Neuronal stem cell (in vitro differentiated cells): ENCODE measurements around the gene TRIM24.

ENCODE experiments used
- DNase-seq: peaks from one replicate; pipeline ENCODE4 v3.0.0-alpha.2; 2013; ENCODE audit warnings: low spot score
- H2AFZ ChIP-seq: one replicate; pipeline ENCODE4 v1.6.1; 2013; ENCODE audit warnings: mild to moderate bottlenecking, low read length, inconsistent platforms
- H2AK5ac ChIP-seq: 2 replicates; pipeline ENCODE4 v1.6.1; 2013; ENCODE audit warnings: low read depth, mild to moderate bottlenecking, inconsistent platforms, low read length, moderate library complexity, mixed read lengths
- H2BK120ac ChIP-seq: 2 replicates; pipeline ENCODE4 v1.6.1; 2013; ENCODE audit warnings: low read depth, mild to moderate bottlenecking, inconsistent platforms, low read length, moderate library complexity, mixed read lengths
- H2BK12ac ChIP-seq: one replicate; pipeline ENCODE4 v1.6.1; 2013; ENCODE audit warnings: low read length, inconsistent platforms
- H2BK15ac ChIP-seq: 2 replicates; pipeline ENCODE4 v1.6.1; 2013; ENCODE audit warnings: mild to moderate bottlenecking, low read length, inconsistent platforms, mixed read lengths
- H2BK5ac ChIP-seq: one replicate; pipeline ENCODE4 v1.6.1; 2013; ENCODE audit warnings: inconsistent platforms, mild to moderate bottlenecking, low read length, moderate library complexity
- H3K14ac ChIP-seq: one replicate; pipeline ENCODE4 v1.6.1; 2013; ENCODE audit warnings: low read length, inconsistent platforms
- H3K18ac ChIP-seq: 2 replicates; pipeline ENCODE4 v1.6.1; 2013; ENCODE audit warnings: low read length, inconsistent platforms
- H3K23ac ChIP-seq: 2 replicates; pipeline ENCODE4 v1.6.1; 2013; ENCODE audit warnings: low read depth, mild to moderate bottlenecking, mixed read lengths, low read length, inconsistent platforms; ENCODE audit not compliant: poor library complexity
- H3K27ac ChIP-seq: replicated peaks from 3 replicates; pipeline ENCODE4 v1.5.1; 2013; ENCODE audit warnings: low read length, inconsistent platforms
- H3K27me3 ChIP-seq, 3 experiments: 2 replicates each; pipeline ENCODE4 v1.6.1; 2013; ENCODE audit warnings: low read length in 3 of 3, mild to moderate bottlenecking in 2 of 3, inconsistent platforms in 1 of 3, low read depth in 1 of 3, mixed read lengths in 1 of 3, moderate library complexity in 1 of 3; ENCODE audit not compliant: control insufficient read depth in 3 of 3, insufficient read depth in 3 of 3
- H3K36me3 ChIP-seq, 2 donors: replicated peaks in 1 of 2; 2 replicates each; pipeline ENCODE4 v1.6.1; 2013; ENCODE audit warnings: low read length in 2 of 2; ENCODE audit not compliant: control insufficient read depth in 2 of 2, insufficient read depth in 2 of 2
- H3K4ac ChIP-seq: 2 replicates; pipeline ENCODE4 v1.6.1; 2013; ENCODE audit warnings: inconsistent platforms, mild to moderate bottlenecking, low read length, moderate library complexity
- H3K4me1 ChIP-seq, 2 donors: 1 replicate in 1 of 2; 2 replicates in 1 of 2; pipeline ENCODE4 v1.6.1; 2013; ENCODE audit warnings: low read length in 2 of 2, low read depth in 1 of 2; ENCODE audit not compliant: control insufficient read depth in 2 of 2, insufficient read depth in 1 of 2
- H3K4me2 ChIP-seq: one replicate; pipeline ENCODE4 v1.6.1; 2013; ENCODE audit warnings: mild to moderate bottlenecking, low read length, inconsistent platforms; ENCODE audit not compliant: insufficient read depth, poor library complexity, severe bottlenecking
- H3K4me3 ChIP-seq, 2 donors: 2 replicates each; pipeline ENCODE4 v1.5.1; 2013; ENCODE audit warnings: low read length in 2 of 2, mild to moderate bottlenecking in 2 of 2, inconsistent platforms in 1 of 2, moderate library complexity in 1 of 2
- H3K79me1 ChIP-seq: one replicate; pipeline ENCODE4 v1.6.1; 2013; ENCODE audit warnings: low read depth, mild to moderate bottlenecking, inconsistent platforms, low read length, moderate library complexity
- H3K9ac ChIP-seq: one replicate; pipeline ENCODE4 v1.6.1; 2013; ENCODE audit warnings: mild to moderate bottlenecking, low read depth, low read length, inconsistent platforms; ENCODE audit not compliant: poor library complexity
- H3K9me3 ChIP-seq, 2 donors: replicated peaks in 1 of 2; 2 replicates each; pipeline versions ENCODE3 to v1.6.1; 2013; ENCODE audit warnings: low read length in 2 of 2, mild to moderate bottlenecking in 2 of 2, inconsistent platforms in 1 of 2, low read depth in 1 of 2, mixed read lengths in 1 of 2, moderate library complexity in 1 of 2; ENCODE audit not compliant: control insufficient read depth in 2 of 2, insufficient read depth in 1 of 2
- H4K8ac ChIP-seq: one replicate; pipeline ENCODE4 v1.6.1; 2013; ENCODE audit warnings: low read depth, mild to moderate bottlenecking, inconsistent platforms, low read length, moderate library complexity
- H4K91ac ChIP-seq: one replicate; pipeline ENCODE4 v1.6.1; 2013; ENCODE audit warnings: low read length, low read depth, mild to moderate bottlenecking, inconsistent platforms; ENCODE audit not compliant: poor library complexity
- WGBS, 2 donors: extraction: QIAGEN DNeasy Blood & Tissue Kit; methylation state at CpG; one replicate each; pipeline ENCODE4 v1.1.7; 2013; ENCODE audit warnings: missing lambda C conversion rate in 2 of 2, mixed read lengths in 1 of 2; ENCODE audit not compliant: insufficient read length in 2 of 2, insufficient replicate concordance in 1 of 2; ENCODE audit errors: extremely low coverage in 2 of 2; 5-methylcytosine and 5-hydroxymethylcytosine counted together

The TRIM24 gene

GRCh38 chr7:138579136-138579535, 119.1 kb downstream of the TRIM24 start:
- no peak overlapping the region for H3K4me3 ChIP-seq
- WGBS, 2 donors: no CpG with 5 or more reads among the region's 1 CpG
- no peak overlapping the region for H2AFZ ChIP-seq
- H3K27me3 ChIP-seq: no peaks in the 10 kb centered on the region
- H3K14ac ChIP-seq: no peak overlapping the region
- H3K9ac ChIP-seq: no peak overlapping the region
- H3K79me1 ChIP-seq: no peaks in the 10 kb centered on the region
- no peak overlapping the region for H4K91ac ChIP-seq
- H3K4me2 ChIP-seq: no peak overlapping the region
- H3K36me3 ChIP-seq: peaks cover 22 to 98% of the 10 kb centered on the region in 2 donors
- no peak for DNase-seq
- H3K23ac ChIP-seq: no peak overlapping the region
- no peak overlapping the region for H3K18ac ChIP-seq
- no peak overlapping the region for H2AK5ac ChIP-seq
- no peak overlapping the region for H4K8ac ChIP-seq
- no peak overlapping the region for H3K4ac ChIP-seq
- no peak overlapping the region for H2BK120ac ChIP-seq
- peaks cover 2 to 5% of the 10 kb centered on the region in 2 donors for H3K9me3 ChIP-seq
- H3K27ac ChIP-seq: no peak overlapping the region
- no peak overlapping the region for H2BK12ac ChIP-seq
- H2BK15ac ChIP-seq: no peak overlapping the region
- no peaks in the 10 kb centered on the region for H3K4me1 ChIP-seq
- no peak overlapping the region for H2BK5ac ChIP-seq

GRCh38 chr7:138579671-138580070, 119.6 kb downstream of the TRIM24 start:
- H3K4ac ChIP-seq: no peak overlapping the region
- H3K4me2 ChIP-seq: no peak overlapping the region
- H3K18ac ChIP-seq: no peak overlapping the region
- no peak overlapping the region for H4K8ac ChIP-seq
- WGBS, 2 donors: no CpG with 5 or more reads among the region's 3 CpGs
- H2BK5ac ChIP-seq: no peak overlapping the region
- H3K79me1 ChIP-seq: no peaks in the 10 kb centered on the region
- no peak overlapping the region for H3K27ac ChIP-seq
- H3K14ac ChIP-seq: no peak overlapping the region
- no peak overlapping the region for H3K4me3 ChIP-seq
- H3K9ac ChIP-seq: no peak overlapping the region
- no peaks in the 10 kb centered on the region for H3K27me3 ChIP-seq
- no peaks in the 10 kb centered on the region for H3K4me1 ChIP-seq
- DNase-seq: no peak
- peaks cover 2 to 5% of the 10 kb centered on the region in 2 donors for H3K9me3 ChIP-seq
- peaks cover 22 to 98% of the 10 kb centered on the region in 2 donors for H3K36me3 ChIP-seq
- no peak overlapping the region for H2BK15ac ChIP-seq
- H2BK12ac ChIP-seq: no peak overlapping the region
- no peak overlapping the region for H2AK5ac ChIP-seq
- no peak overlapping the region for H4K91ac ChIP-seq
- no peak overlapping the region for H2AFZ ChIP-seq
- H3K23ac ChIP-seq: no peak overlapping the region
- no peak overlapping the region for H2BK120ac ChIP-seq

- Histone ChIP-seq H3K27me3 (no peaks in the 10 kb centered on the region), H2BK120ac (no peak overlapping the region), H2BK12ac (no peak overlapping the region), H3K14ac (no peak overlapping the region), H2AK5ac (no peak overlapping the region), H3K9me3 (peaks cover 2 to 5% of the 10 kb centered on the region in 2 donors), H3K9ac (no peak overlapping the region), H2AFZ (no peak overlapping the region), H3K4me2 (no peak overlapping the region), H2BK5ac (no peak overlapping the region), H3K4ac (no peak overlapping the region), H3K18ac (no peak overlapping the region), H3K36me3 (peaks cover 20 to 98% of the 10 kb centered on the region in 2 donors), H4K91ac (no peak overlapping the region), H4K8ac (no peak overlapping the region), H3K27ac (no peak overlapping the region), H3K4me3 (no peak overlapping the region), H2BK15ac (no peak overlapping the region), H3K4me1 (no peaks in the 10 kb centered on the region), H3K23ac (no peak overlapping the region), H3K79me1 (no peaks in the 10 kb centered on the region)
- no peak for DNase-seq
- WGBS, 2 donors: no CpG with 5 or more reads among the region's 4 CpGs
These were observed 121.0 kb downstream of the TRIM24 start for GRCh38 chr7:138581065-138581464.

- H3K9me3 ChIP-seq: peaks cover 2 to 3% of the 10 kb centered on the region in 2 donors
- no peak overlapping the region for H3K18ac ChIP-seq
These were observed 124.2 kb downstream of the TRIM24 start for GRCh38 chr7:138584283-138584682.

More at GRCh38 chr7:138584283-138584682, 124.2 kb downstream of the TRIM24 start:
- H3K9ac ChIP-seq: no peak overlapping the region
- no peaks in the 10 kb centered on the region for H3K27me3 ChIP-seq
- no peak overlapping the region for H3K4ac ChIP-seq
- H2BK15ac ChIP-seq: no peak overlapping the region
- no peak overlapping the region for H3K23ac ChIP-seq
- H3K4me1 ChIP-seq: no peaks in the 10 kb centered on the region
- H3K36me3 ChIP-seq: peaks cover 12 to 87% of the 10 kb centered on the region in 2 donors
- no peak overlapping the region for H2AFZ ChIP-seq
- H2BK12ac ChIP-seq: no peak overlapping the region
- DNase-seq: no peak
- H3K4me3 ChIP-seq: no peak overlapping the region
- no peak overlapping the region for H3K4me2 ChIP-seq
- H3K27ac ChIP-seq: no peak overlapping the region
- H2BK5ac ChIP-seq: no peak overlapping the region
- H4K91ac ChIP-seq: no peak overlapping the region
- no peaks in the 10 kb centered on the region for H3K79me1 ChIP-seq
- no peak overlapping the region for H2AK5ac ChIP-seq
- H2BK120ac ChIP-seq: no peak overlapping the region
- no peak overlapping the region for H3K14ac ChIP-seq
- H4K8ac ChIP-seq: no peak overlapping the region
